ENCODE data around the gene ST6GAL2.

DNA sequence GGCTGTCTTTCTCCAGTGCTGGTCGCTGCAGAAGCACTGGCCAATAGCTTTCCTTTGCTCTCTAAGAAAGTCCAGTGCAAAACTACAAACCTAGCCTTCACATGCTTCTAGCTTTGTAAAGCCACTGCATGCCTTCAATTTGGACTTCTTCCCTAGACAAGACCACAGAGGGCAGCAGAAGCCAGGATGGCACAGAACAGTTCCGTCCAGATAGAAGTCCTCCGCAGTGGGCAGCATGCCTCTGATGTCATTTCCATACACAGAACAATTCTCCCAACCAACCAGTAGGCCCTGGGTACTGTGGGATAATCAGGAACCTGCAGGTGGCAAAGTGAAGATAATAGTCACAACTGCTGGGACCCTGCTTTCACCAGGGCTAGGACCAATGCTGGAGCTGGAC lies 3.3 kb downstream of the ST6GAL2 start:
- TF ChIP-seq, protein P1, sequence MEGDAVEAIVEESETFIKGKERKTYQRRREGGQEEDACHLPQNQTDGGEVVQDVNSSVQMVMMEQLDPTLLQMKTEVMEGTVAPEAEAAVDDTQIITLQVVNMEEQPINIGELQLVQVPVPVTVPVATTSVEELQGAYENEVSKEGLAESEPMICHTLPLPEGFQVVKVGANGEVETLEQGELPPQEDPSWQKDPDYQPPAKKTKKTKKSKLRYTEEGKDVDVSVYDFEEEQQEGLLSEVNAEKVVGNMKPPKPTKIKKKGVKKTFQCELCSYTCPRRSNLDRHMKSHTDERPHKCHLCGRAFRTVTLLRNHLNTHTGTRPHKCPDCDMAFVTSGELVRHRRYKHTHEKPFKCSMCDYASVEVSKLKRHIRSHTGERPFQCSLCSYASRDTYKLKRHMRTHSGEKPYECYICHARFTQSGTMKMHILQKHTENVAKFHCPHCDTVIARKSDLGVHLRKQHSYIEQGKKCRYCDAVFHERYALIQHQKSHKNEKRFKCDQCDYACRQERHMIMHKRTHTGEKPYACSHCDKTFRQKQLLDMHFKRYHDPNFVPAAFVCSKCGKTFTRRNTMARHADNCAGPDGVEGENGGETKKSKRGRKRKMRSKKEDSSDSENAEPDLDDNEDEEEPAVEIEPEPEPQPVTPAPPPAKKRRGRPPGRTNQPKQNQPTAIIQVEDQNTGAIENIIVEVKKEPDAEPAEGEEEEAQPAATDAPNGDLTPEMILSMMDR (IDR thresholded peaks at IDR 0.05), result no peak
- TF ChIP-seq EP300 (IDR thresholded peaks at IDR 0.05) (no peak), POLR2A (IDR thresholded peaks at IDR 0.05) (no peak)

All from tibial nerve (tissue), 4 donors.